ENCODE measurements around the gene CMBL.

The CMBL gene

DNA sequence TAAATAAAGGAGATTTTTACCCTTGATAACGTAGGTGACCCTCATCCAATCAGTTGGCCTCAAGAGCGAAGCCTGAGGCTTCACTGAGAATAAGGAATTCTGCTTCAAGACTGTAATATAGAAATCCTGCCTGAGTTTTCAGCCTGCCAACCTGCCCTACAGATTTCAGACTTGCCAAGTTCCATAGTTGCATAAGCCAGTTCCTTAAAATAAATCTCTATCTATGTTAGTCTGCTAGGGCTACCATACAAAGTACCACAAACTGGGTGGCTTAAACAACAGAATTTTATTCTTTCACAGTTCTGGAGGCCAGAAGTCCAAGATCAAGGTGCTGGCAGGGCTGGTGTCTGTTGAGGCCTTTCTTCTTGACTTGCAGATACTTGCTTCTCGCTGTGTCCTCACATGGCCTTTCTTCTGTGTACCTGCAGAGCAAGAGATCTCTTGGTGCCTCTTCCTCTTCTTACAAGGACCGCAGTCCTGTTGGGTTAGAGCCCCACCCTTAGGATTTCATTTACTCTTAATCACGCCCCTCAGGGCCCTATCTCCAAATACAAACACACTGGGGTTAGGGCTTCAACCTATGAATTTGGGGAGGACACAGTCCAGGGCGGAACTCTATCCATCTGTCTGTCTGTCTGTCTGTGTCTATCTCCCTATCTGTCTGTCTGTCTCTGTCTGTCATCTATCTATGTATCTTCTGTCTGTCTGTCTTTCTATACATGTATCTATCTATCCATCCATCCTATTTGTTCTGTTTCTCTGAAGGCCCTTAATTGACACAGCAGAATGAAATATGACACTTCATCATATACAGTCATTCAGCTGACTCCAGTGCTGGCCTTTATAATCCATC, 17.0 kb upstream of the CMBL start:
- no peak for DNase-seq
- no peaks in the 10 kb centered on the region for H3K27me3 ChIP-seq
- intact Hi-C loops (cut with DNase I; ENCODE audit: low total_unique reads), result no loop called here
- H3K4me1 ChIP-seq, result peaks cover 0 to 12% (median 7%) of the 10 kb centered on the region in 4 donors
- no peak overlapping the region for H3K27ac ChIP-seq
- H3K4me3 ChIP-seq, result no peak overlapping the region
- TF ChIP-seq, protein P1, sequence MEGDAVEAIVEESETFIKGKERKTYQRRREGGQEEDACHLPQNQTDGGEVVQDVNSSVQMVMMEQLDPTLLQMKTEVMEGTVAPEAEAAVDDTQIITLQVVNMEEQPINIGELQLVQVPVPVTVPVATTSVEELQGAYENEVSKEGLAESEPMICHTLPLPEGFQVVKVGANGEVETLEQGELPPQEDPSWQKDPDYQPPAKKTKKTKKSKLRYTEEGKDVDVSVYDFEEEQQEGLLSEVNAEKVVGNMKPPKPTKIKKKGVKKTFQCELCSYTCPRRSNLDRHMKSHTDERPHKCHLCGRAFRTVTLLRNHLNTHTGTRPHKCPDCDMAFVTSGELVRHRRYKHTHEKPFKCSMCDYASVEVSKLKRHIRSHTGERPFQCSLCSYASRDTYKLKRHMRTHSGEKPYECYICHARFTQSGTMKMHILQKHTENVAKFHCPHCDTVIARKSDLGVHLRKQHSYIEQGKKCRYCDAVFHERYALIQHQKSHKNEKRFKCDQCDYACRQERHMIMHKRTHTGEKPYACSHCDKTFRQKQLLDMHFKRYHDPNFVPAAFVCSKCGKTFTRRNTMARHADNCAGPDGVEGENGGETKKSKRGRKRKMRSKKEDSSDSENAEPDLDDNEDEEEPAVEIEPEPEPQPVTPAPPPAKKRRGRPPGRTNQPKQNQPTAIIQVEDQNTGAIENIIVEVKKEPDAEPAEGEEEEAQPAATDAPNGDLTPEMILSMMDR (IDR thresholded peaks at IDR 0.05), result no peak
- H3K36me3 ChIP-seq, result no peaks in the 10 kb centered on the region
- H3K9me3 ChIP-seq, result no peaks in the 10 kb centered on the region

DNA sequence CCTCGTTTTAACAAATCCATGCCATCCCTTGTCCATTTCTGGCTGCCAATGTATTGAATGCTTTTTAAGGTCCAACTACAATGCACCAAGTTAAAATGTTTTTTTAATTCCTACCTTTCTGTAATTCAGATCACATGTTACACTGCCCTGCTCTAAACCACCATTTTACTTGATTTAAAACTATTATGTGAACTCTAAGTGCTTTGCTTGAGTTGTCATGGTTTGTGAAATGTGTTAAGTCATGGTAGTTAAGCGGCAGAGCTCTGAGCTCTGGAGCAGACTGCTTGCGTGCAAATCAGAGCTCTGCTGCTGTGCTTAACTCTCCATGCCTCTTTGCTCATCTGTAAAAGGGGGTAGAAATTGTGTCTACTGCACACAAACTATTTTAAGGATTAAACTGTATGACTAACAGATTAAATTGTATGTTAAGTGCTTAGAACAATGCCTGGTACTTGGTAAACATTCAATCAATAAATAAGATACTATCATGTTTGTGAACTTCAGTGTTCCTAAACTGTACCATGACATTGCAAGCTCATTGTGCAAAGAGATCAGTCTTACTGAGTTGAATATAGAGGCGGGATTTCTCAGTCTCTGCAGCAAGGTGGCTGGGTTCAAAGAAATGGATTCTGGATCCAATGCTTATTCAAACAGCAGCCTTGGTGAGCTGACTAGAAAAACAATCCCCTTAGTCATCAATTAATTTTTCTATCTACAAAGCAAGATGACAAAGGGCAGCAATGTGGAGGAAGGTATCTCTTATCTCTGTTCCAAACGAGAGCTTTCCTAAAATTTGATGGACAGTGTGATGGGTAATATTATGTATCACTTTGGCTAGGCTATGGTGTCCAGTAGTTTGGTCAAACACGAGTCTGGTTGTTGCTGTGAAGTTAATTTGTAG, 16.1 kb upstream of the CMBL start:
- DNase-seq, result no peak
- intact Hi-C loops (cut with DNase I; ENCODE audit: low total_unique reads), result no loop called here
- Histone ChIP-seq H3K36me3 (no peaks in the 10 kb centered on the region), H3K9me3 (no peaks in the 10 kb centered on the region), H3K27me3 (no peaks in the 10 kb centered on the region), H3K4me3 (no peak overlapping the region), H3K4me1 (peaks cover 0 to 3% (median under 1%) of the 10 kb centered on the region in 4 donors), H3K27ac (no peak overlapping the region)
- TF ChIP-seq, protein P1 (IDR thresholded peaks at IDR 0.05), result no peak

DNA sequence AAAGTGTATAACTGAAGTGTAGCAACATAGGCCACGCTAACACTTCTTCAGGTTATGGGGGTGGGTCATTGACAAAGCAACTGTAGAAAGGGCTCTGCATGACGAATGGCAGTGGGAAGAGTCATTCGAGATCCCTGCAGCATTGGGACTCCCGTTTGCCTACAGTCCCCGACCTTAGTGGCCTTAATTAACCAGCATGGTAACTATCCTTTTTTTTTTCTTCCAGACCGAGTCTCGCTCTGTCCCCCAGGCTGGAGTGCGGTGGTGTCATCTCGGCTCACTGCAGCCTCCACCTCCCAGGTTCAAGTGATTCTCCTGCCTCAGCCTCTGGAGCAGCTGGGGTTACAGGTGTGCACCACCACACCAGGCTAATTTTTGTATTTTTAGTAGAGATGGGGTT, 14.2 kb upstream of the CMBL start:
- DNase-seq, result peak in 1 of 2 donors; percentile 24
- Histone ChIP-seq H3K4me3 (no peak overlapping the region), H3K9me3 (no peaks in the 10 kb centered on the region), H3K27me3 (no peaks in the 10 kb centered on the region), H3K36me3 (no peaks in the 10 kb centered on the region), H3K27ac (no peak overlapping the region), H3K4me1 (no peaks in the 10 kb centered on the region)
- TF ChIP-seq, protein P1 (IDR thresholded peaks at IDR 0.05), result no peak
- intact Hi-C loops (cut with DNase I; ENCODE audit: low total_unique reads), result no loop called here

DNA sequence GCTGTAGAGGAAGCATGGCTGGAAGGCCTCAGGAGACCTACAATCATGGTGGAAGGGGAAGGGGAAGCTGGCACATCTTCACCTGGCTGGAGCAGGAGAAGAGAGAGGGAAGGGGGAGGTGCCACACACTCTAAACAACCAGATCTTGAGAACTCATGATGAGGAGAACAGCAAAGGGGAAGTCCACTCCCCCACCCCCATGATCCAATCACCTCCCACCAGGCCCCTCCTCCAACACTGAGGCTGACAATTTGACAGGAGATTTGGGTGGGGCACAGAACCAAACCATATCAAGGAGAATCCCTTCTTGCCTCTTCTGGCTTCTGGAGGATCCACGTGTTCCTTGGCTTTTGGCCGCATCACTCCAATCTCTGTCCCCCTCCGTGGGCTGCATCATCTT, 13.1 kb upstream of the CMBL start:
- H3K27ac ChIP-seq, result no peak overlapping the region
- H3K9me3 ChIP-seq, result no peaks in the 10 kb centered on the region
- no peaks in the 10 kb centered on the region for H3K4me1 ChIP-seq
- TF ChIP-seq, protein P1 (IDR thresholded peaks at IDR 0.05), result no peak
- no peaks in the 10 kb centered on the region for H3K36me3 ChIP-seq
- peak in 1 of 2 donors; percentile 41 for DNase-seq
- H3K27me3 ChIP-seq, result no peaks in the 10 kb centered on the region
- no peak overlapping the region for H3K4me3 ChIP-seq
- intact Hi-C loops (cut with DNase I; ENCODE audit: low total_unique reads), result no loop called here

GRCh38 chr5:10319202-10319851, 11.6 kb upstream of the CMBL start:
- Histone ChIP-seq H3K36me3 (no peaks in the 10 kb centered on the region), H3K27ac (no peak overlapping the region), H3K9me3 (no peaks in the 10 kb centered on the region), H3K4me3 (no peak overlapping the region), H3K4me1 (no peaks in the 10 kb centered on the region), H3K27me3 (no peaks in the 10 kb centered on the region)
- intact Hi-C loops (cut with DNase I; ENCODE audit: low total_unique reads), result no loop called here
- TF ChIP-seq, protein P1 (IDR thresholded peaks at IDR 0.05), result no peak
- peak in 1 of 2 donors; percentile 60 for DNase-seq

Data from tibial artery (tissue), 4 donors.